ENCODE results near the gene PNPLA5.

Gene PNPLA5

DNA sequence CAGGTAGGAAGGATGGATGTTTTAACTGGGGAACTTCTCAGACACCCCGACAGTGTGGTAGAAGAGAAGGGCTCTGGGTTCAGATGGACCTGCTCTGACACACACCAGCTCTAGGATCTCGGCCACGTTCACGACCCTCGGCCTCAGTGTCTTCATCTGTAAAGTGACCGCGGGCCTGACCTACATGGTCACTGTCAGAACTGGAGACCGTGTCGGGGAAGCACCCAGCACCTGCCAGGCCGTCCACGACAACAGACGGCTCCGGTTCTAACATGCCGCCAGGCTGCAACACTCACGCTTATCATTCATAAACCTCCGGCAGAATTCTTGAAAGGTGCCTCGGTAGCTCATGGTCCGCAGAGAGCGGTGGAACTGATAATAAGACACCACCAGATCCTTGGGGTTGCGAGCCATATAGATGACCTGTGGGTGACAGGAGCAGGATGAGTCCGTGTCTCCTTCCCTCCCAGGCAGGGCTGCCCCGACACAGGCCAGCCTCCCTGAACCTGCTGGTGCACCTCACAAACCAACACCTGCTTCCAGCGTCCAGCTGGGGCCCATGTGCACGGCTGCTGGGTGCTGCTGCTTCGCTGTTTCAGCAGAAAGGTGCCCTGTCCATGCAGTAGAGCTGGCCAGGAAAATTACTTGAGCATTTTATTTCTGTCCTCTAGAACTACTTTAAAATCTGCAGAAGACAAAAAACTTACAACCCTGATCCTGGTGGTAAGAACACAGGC lies 53.1 kb downstream of the PNPLA5 start:
- TF ChIP-seq, protein P1, sequence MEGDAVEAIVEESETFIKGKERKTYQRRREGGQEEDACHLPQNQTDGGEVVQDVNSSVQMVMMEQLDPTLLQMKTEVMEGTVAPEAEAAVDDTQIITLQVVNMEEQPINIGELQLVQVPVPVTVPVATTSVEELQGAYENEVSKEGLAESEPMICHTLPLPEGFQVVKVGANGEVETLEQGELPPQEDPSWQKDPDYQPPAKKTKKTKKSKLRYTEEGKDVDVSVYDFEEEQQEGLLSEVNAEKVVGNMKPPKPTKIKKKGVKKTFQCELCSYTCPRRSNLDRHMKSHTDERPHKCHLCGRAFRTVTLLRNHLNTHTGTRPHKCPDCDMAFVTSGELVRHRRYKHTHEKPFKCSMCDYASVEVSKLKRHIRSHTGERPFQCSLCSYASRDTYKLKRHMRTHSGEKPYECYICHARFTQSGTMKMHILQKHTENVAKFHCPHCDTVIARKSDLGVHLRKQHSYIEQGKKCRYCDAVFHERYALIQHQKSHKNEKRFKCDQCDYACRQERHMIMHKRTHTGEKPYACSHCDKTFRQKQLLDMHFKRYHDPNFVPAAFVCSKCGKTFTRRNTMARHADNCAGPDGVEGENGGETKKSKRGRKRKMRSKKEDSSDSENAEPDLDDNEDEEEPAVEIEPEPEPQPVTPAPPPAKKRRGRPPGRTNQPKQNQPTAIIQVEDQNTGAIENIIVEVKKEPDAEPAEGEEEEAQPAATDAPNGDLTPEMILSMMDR (IDR thresholded peaks at IDR 0.05; ENCODE audit: control extremely low read depth, extremely low read depth, low read depth, missing control alignments) = no peak
- DNase-seq (ENCODE audit: extremely low spot score) = no peak
- CTCF ChIA-PET = interaction anchor here (0.7 kb wide), 1 partner anchor 107 kb away, joined by 3 read pairs; no protein-coding TSS in a partner anchor
- POLR2A ChIA-PET = no interaction called here

GRCh38 chr22:43838161-43838560 lies 53.7 kb downstream of the PNPLA5 start:
- CTCF ChIA-PET = interaction anchor here (0.7 kb wide), 1 partner anchor 108 kb away, joined by 3 read pairs; no protein-coding TSS in a partner anchor

GRCh38 chr22:43837666-43838065 lies 54.1 kb downstream of the PNPLA5 start:
- TF ChIP-seq, protein P1 (IDR thresholded peaks at IDR 0.05; ENCODE audit: control extremely low read depth, extremely low read depth, low read depth, missing control alignments) = no peak
- ChIA-PET POLR2A (no interaction called here), CTCF (interaction anchor here (0.7 kb wide), 1 partner anchor 108 kb away, joined by 3 read pairs; no protein-coding TSS in a partner anchor)
- no peak for DNase-seq (ENCODE audit: extremely low spot score)

More at GRCh38 chr22:43838161-43838560, 53.7 kb downstream of the PNPLA5 start:
- TF ChIP-seq, protein P1 (IDR thresholded peaks at IDR 0.05; ENCODE audit: control extremely low read depth, extremely low read depth, low read depth, missing control alignments) = no peak
- DNase-seq (ENCODE audit: extremely low spot score) = no peak
- POLR2A ChIA-PET = no interaction called here

GRCh38 chr22:43835736-43836135 lies 56.1 kb downstream of the PNPLA5 start:
- ChIA-PET CTCF (interaction anchor here (0.8 kb wide), 1 partner anchor 9 kb away, joined by 4 read pairs; no protein-coding TSS in a partner anchor), POLR2A (no interaction called here)
- DNase-seq (ENCODE audit: extremely low spot score) = no peak
- TF ChIP-seq, protein P1 (IDR thresholded peaks at IDR 0.05; ENCODE audit: control extremely low read depth, extremely low read depth, low read depth, missing control alignments) = no peak

DNA sequence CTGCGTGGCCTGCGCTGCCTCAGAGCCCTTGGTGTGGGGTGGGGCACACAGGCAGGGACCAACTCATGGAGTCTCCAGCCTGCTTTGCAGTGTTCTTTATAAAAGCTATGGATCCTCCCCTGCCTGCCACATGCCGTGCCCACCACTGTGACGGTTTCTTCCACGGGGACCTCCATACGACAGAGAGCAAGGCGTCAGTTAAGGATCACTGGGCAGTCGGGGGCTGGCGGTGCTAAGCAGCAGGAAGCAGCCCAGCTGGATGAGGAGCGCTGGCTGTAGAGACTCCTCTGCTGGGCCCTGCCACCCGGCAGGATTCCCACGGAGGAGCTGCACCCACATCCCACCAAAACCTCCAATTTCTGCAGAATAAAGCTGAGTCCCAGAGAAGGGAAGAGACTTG lies 56.6 kb downstream of the PNPLA5 start:
- CTCF ChIA-PET = interaction anchor here (0.8 kb wide), 1 partner anchor 8 kb away, joined by 4 read pairs; no protein-coding TSS in a partner anchor
- TF ChIP-seq, protein P1 (IDR thresholded peaks at IDR 0.05; ENCODE audit: control extremely low read depth, extremely low read depth, low read depth, missing control alignments) = no peak
- DNase-seq (ENCODE audit: extremely low spot score) = no peak
- POLR2A ChIA-PET = no interaction called here

- POLR2A ChIA-PET = no interaction called here
- CTCF ChIA-PET = no interaction called here
- TF ChIP-seq, protein P1 (IDR thresholded peaks at IDR 0.05; ENCODE audit: control extremely low read depth, extremely low read depth, low read depth, missing control alignments) = no peak
- no peak for DNase-seq (ENCODE audit: extremely low spot score)
Observed at GRCh38 chr22:43833286-43834240, 58.2 kb downstream of the PNPLA5 start.
